Loucy (cell line): ENCODE data around the gene NOC4L.

Experiments
- EZH2phosphoT487 ChIP-seq: fragments of 200-600 bp; IDR thresholded peaks from 2 replicates; pipeline ENCODE4 v1.6.1; 2018; ENCODE audit warnings: antibody characterized with exemption, mild to moderate bottlenecking, moderate library complexity, borderline replicate concordance
- TF ChIP-seq, protein P1 (sequence below): fragments of 200-600 bp; sonication (generic); conservative IDR thresholded peaks from 2 replicates; pipeline ENCODE4 v1.5.1; 2014; ENCODE audit warnings: mild to moderate bottlenecking, antibody characterized with exemption, low read length

DNA sequence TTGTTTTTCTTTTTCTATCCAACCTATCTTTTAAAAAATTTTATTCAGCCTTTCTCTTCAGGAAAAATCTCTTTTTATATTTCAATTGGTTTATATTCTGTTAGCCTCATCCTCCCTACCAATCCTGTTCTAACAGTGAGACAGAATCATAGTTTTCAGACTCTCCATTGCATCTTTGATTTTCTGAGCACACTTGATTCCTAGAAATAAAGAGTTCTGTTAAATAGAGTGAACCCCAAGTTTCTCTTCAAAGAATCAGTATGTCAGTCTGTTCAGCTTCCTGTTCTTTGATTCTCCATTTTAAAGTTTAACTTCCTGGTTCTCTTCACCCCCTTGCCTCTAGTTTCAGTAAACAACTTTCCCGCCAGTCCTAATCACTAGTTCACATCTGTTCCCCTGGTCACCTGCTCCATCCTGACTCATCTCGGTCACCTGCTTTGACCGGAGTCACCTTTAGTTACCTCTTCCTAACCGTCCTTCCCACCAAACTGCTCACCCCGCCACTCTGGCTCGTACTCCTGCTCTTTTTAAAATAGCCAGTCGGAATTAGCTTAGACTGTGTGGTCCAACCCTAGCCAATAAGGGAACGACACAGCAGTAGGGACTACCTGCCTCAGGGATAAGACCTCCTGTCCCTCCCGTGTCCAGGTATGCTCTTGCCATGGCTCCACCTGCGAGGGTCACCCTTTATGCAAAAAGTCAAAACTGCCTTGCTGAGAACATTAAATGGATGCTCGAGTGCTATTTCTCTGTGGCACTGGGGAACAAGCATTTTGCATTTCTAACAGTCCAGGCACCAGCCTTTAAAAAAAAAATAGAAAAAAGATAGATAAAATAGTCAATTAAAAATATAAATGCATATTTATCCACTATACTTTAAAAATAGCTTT is 48.5 kb upstream of the NOC4L start:
- TF ChIP-seq, protein P1, sequence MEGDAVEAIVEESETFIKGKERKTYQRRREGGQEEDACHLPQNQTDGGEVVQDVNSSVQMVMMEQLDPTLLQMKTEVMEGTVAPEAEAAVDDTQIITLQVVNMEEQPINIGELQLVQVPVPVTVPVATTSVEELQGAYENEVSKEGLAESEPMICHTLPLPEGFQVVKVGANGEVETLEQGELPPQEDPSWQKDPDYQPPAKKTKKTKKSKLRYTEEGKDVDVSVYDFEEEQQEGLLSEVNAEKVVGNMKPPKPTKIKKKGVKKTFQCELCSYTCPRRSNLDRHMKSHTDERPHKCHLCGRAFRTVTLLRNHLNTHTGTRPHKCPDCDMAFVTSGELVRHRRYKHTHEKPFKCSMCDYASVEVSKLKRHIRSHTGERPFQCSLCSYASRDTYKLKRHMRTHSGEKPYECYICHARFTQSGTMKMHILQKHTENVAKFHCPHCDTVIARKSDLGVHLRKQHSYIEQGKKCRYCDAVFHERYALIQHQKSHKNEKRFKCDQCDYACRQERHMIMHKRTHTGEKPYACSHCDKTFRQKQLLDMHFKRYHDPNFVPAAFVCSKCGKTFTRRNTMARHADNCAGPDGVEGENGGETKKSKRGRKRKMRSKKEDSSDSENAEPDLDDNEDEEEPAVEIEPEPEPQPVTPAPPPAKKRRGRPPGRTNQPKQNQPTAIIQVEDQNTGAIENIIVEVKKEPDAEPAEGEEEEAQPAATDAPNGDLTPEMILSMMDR: no peak
- no peak for TF ChIP-seq EZH2phosphoT487
